ENCODE measurements around the gene ARL14EPL.
"Not testable (repeated sequence)": the region's sequence is repeated elsewhere in the genome, so short reads cannot be mapped to it uniquely, and the experiment has no call there.

Gene ARL14EPL

DNA sequence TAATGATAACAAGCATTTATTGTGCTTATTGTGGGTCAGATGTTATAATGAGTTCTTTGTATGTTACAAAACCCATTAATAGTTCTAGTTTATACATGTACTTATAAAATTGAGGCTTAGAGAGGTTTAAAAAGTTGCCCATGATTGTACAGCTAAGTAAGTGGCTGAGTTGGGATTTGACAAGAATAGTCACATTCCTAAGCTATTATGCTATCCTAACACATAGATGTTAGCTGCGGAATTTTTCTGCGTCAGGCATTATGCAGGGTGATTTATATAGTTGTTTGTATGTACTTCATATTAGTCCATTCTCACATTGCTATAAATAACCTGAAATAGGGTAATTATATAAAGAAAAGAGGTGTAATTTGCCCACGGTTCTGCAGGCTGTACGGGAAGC lies 65.0 kb downstream of the ARL14EPL start:
- H3K27me3 ChIP-seq (ENCODE audit: insufficient read depth, low read length) = no peaks in the 10 kb centered on the region
- no peak overlapping the region for H3K27ac ChIP-seq (ENCODE audit: low read depth, low read length, poor library complexity, severe bottlenecking)
- no peaks in the 10 kb centered on the region for H3K79me2 ChIP-seq (ENCODE audit: insufficient read depth, low read length)
- H3K9me2 ChIP-seq (ENCODE audit: low read depth, low read length) = no peaks in the 10 kb centered on the region
- no peak for TF ChIP-seq EZH2 (IDR thresholded peaks at IDR 0.05; ENCODE audit: borderline replicate concordance, low read length)
- TF ChIP-seq, protein P1, sequence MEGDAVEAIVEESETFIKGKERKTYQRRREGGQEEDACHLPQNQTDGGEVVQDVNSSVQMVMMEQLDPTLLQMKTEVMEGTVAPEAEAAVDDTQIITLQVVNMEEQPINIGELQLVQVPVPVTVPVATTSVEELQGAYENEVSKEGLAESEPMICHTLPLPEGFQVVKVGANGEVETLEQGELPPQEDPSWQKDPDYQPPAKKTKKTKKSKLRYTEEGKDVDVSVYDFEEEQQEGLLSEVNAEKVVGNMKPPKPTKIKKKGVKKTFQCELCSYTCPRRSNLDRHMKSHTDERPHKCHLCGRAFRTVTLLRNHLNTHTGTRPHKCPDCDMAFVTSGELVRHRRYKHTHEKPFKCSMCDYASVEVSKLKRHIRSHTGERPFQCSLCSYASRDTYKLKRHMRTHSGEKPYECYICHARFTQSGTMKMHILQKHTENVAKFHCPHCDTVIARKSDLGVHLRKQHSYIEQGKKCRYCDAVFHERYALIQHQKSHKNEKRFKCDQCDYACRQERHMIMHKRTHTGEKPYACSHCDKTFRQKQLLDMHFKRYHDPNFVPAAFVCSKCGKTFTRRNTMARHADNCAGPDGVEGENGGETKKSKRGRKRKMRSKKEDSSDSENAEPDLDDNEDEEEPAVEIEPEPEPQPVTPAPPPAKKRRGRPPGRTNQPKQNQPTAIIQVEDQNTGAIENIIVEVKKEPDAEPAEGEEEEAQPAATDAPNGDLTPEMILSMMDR (IDR thresholded peaks at IDR 0.05; ENCODE audit: low read length) = no peak
- no peaks in the 10 kb centered on the region for H3K9me3 ChIP-seq (ENCODE audit: low read length)
- no peaks in the 10 kb centered on the region for H3K4me1 ChIP-seq (ENCODE audit: insufficient read depth, low read length, severe bottlenecking)
- H3K4me3 ChIP-seq (ENCODE audit: low read depth, low read length, poor library complexity, severe bottlenecking) = no peak overlapping the region
- no peaks in the 10 kb centered on the region for H4K20me1 ChIP-seq (ENCODE audit: insufficient read depth, low read length)
- H2AFZ ChIP-seq (ENCODE audit: low read length) = no peak overlapping the region
- no peaks in the 10 kb centered on the region for H3F3A ChIP-seq (ENCODE audit: insufficient read depth, low read length)
- no peak overlapping the region for H3K4me2 ChIP-seq (ENCODE audit: low read length)
- H3K9ac ChIP-seq (ENCODE audit: low read length) = no peak overlapping the region
- peaks cover 74% of the 10 kb centered on the region for H3K36me3 ChIP-seq (ENCODE audit: insufficient read depth, low read length)

GRCh38 chr5:116098998-116099397 lies 66.7 kb downstream of the ARL14EPL start:
- no peak overlapping the region for H2AFZ ChIP-seq (ENCODE audit: low read length)
- no peaks in the 10 kb centered on the region for H3K27me3 ChIP-seq (ENCODE audit: insufficient read depth, low read length)
- no peaks in the 10 kb centered on the region for H3K9me2 ChIP-seq (ENCODE audit: low read depth, low read length)
- no peak overlapping the region for H3K4me2 ChIP-seq (ENCODE audit: low read length)
- H3K9ac ChIP-seq (ENCODE audit: low read length) = no peak overlapping the region
- no peak overlapping the region for H3K27ac ChIP-seq (ENCODE audit: low read depth, low read length, poor library complexity, severe bottlenecking)
- H3F3A ChIP-seq (ENCODE audit: insufficient read depth, low read length) = no peaks in the 10 kb centered on the region
- H3K4me1 ChIP-seq (ENCODE audit: insufficient read depth, low read length, severe bottlenecking) = no peaks in the 10 kb centered on the region
- TF ChIP-seq, protein P1 (IDR thresholded peaks at IDR 0.05; ENCODE audit: low read length) = no peak
- TF ChIP-seq EZH2 (IDR thresholded peaks at IDR 0.05; ENCODE audit: borderline replicate concordance, low read length) = no peak
- H4K20me1 ChIP-seq (ENCODE audit: insufficient read depth, low read length) = no peaks in the 10 kb centered on the region
- no peaks in the 10 kb centered on the region for H3K9me3 ChIP-seq (ENCODE audit: low read length)
- peaks cover 57% of the 10 kb centered on the region for H3K36me3 ChIP-seq (ENCODE audit: insufficient read depth, low read length)
- no peaks in the 10 kb centered on the region for H3K79me2 ChIP-seq (ENCODE audit: insufficient read depth, low read length)
- H3K4me3 ChIP-seq (ENCODE audit: low read depth, low read length, poor library complexity, severe bottlenecking) = no peak overlapping the region

DNA sequence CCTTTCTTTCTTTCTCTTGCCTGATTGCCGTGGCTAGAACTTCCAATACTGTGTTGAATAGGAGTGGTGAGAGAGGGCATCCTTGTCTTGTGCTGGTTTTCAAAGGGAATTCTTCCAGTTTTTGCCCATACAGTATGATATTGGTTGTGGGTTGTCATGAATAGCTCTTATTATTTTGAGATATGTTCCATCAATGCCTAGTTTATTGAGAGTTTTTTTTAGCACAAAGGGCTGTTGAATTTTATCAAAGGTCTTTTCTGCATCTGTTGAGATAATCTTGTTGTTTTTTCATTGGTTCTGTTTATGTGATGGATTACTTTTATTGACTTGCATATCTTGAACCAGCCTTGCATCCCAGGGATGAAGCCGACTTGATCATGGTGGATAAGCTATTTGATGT lies 72.7 kb downstream of the ARL14EPL start:
- H3K9me2 ChIP-seq (ENCODE audit: low read depth, low read length); H3K9me3 ChIP-seq (ENCODE audit: low read length); H3K9ac ChIP-seq (ENCODE audit: low read length); H3K27ac ChIP-seq (ENCODE audit: low read depth, low read length, poor library complexity, severe bottlenecking); H3K4me1 ChIP-seq (ENCODE audit: insufficient read depth, low read length, severe bottlenecking); H3K27me3 ChIP-seq (ENCODE audit: insufficient read depth, low read length); H3K4me3 ChIP-seq (ENCODE audit: low read depth, low read length, poor library complexity, severe bottlenecking); H3K79me2 ChIP-seq (ENCODE audit: insufficient read depth, low read length); H3K4me2 ChIP-seq (ENCODE audit: low read length); H2AFZ ChIP-seq (ENCODE audit: low read length); H4K20me1 ChIP-seq (ENCODE audit: insufficient read depth, low read length); H3F3A ChIP-seq (ENCODE audit: insufficient read depth, low read length): not testable (repeated sequence)
- peaks cover 10% of the 10 kb centered on the region for H3K36me3 ChIP-seq (ENCODE audit: insufficient read depth, low read length)

Data from OCI-LY1 (cell line).